Activated CD8-positive, alpha-beta memory T cell treated with anti-CD3 and anti-CD28 coated beads, Interleukin-2, amount 50 U/mL, for 4 hours (primary cell): Measurements from ENCODE around the gene ATP6V0C.

ENCODE experiments used
- DNase-seq: peaks from one replicate; pipeline ENCODE4 v3.0.0-alpha.2; 2020

ATP6V0C gene

GRCh38 chr16:2513405-2514332, at the start of gene ATP6V0C:
TSS of gene ATP6V0C (plus strand) at chr16:2513952. CDS start at chr16:2514104, 152 bp downstream.
- peak; percentile 91 for DNase-seq

DNA sequence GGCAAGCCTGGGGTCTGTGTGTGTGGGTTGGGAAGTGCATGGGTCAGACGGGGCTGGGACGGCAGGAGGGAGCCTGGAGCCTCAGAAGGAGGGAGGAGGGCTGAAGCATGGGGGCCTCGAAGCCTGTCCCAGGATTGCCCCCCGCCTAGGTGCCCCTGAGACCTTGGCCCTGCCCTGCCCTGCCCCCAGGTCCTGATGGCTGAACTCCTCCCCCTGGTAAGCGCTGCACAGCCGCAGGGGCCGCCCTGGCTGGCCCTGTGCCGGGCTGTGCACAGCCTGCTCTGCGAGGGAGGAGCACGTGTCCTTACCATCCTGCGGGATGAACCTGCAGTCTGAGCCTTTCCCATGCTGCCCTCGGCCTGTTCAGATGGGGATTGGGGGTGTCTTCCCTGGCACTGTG, 49.4 kb upstream of the ATP6V0C start:
- no peak for DNase-seq

GRCh38 chr16:2465653-2466415, 47.9 kb upstream of the ATP6V0C start:
- no peak for DNase-seq

GRCh38 chr16:2466667-2467527, 46.9 kb upstream of the ATP6V0C start:
- no peak for DNase-seq

- no peak for DNase-seq
Observed at GRCh38 chr16:2467528-2468232, 46.1 kb upstream of the ATP6V0C start.

- DNase-seq: no peak
Observed at GRCh38 chr16:2468233-2468724, 45.5 kb upstream of the ATP6V0C start.

- no peak for DNase-seq
Observed at GRCh38 chr16:2468725-2469398, 44.9 kb upstream of the ATP6V0C start.

DNA sequence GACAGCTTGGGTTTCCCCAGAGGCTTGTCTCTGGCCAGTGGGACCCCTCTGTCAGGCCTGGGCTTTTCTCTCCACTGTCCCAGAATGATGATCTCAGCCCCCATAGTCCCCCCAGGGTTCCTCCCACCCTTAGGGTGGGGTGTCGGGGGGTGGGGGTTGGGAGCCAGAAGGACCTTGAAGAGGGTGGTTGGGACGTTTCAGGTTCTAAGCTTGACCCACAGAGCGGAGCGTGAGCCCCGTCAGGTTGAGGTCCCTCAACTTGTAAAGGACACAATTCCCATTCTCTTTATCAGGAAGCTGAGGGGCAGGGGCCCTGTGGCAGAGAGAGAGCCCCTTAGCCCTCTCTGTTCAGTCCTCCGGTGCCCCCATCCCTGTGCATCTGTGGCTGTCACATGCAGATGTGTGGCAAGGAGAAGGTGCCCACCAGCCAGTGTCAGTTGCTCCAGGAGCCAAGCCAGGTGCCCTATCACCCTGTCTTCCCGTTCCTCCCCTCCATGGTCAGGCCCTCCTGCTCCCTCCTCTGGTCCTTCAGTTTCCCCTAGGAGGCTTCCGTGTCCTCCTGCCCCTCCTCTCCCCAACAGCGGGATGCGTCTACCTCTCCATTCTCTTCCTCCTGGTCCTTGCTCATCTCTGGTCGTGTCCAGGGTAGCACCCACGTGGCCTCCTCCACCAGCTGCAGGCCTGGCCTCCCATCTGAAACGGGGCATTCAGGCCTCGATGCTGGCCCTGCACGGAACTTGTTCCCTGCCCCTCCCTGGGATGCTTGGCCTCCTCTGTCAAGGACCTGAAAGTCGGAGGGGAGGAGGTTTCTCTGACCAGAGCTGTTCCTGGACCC, 44.1 kb upstream of the ATP6V0C start:
- no peak for DNase-seq

- no peak for DNase-seq
Observed at GRCh38 chr16:2470234-2470601, 43.5 kb upstream of the ATP6V0C start.

DNA sequence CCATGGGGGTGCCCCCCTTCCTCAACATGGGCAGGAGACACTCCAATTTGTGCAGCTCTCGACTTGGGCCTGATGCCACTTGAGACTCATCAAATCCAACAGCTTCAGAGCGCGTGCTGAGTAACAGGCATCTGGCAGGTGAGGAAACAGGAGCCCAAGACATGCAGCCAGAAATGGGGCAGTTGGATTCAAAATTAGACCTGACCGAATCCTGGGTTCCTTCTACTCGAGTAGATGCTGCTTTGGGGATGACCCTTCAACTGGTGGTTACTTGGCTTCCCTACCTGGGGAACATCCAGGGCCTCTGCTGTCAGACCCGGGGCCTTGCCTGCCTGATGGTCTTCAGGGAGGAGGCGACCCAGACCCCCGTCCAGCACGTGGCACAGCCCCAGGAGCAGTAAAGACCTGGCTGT, 43.1 kb upstream of the ATP6V0C start:
- no peak for DNase-seq

- DNase-seq: no peak
Observed at GRCh38 chr16:2471016-2471652, 42.6 kb upstream of the ATP6V0C start, which contains the start of gene NTN3. TSS of gene NTN3 (plus strand) at chr16:2471297. CDS start at chr16:2471702, 405 bp downstream.

- no peak for DNase-seq
Observed at GRCh38 chr16:2471653-2472487, 41.9 kb upstream of the ATP6V0C start.

DNA sequence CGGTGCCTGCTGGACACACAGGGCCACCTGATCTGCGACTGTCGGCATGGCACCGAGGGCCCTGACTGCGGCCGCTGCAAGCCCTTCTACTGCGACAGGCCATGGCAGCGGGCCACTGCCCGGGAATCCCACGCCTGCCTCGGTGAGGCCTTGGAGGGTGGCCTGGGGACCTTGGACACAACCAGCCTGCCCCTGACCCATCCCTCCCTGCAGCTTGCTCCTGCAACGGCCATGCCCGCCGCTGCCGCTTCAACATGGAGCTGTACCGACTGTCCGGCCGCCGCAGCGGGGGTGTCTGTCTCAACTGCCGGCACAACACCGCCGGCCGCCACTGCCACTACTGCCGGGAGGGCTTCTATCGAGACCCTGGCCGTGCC, 41.3 kb upstream of the ATP6V0C start:
- DNase-seq: no peak

DNA sequence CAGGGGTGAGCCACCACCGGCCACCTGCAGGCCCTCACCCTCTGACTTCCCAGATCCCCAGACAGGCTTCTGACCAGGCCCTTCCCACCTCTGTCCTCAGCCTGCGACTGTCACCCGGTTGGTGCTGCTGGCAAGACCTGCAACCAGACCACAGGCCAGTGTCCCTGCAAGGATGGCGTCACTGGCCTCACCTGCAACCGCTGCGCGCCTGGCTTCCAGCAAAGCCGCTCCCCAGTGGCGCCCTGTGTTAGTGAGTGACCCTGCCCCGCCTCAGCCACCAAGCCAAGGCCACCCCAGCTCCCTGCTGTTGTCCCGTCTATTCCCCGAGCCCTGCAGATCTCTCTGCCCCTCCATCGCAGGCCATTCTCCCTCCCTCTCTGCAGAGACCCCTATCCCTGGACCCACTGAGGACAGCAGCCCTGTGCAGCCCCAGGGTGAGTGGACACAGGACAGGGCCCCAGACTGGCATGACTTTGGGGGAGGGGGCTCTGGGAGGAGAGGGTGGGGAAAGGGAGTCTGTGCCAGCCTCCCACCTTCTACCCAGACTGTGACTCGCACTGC, 40.8 kb upstream of the ATP6V0C start:
- no peak for DNase-seq

DNA sequence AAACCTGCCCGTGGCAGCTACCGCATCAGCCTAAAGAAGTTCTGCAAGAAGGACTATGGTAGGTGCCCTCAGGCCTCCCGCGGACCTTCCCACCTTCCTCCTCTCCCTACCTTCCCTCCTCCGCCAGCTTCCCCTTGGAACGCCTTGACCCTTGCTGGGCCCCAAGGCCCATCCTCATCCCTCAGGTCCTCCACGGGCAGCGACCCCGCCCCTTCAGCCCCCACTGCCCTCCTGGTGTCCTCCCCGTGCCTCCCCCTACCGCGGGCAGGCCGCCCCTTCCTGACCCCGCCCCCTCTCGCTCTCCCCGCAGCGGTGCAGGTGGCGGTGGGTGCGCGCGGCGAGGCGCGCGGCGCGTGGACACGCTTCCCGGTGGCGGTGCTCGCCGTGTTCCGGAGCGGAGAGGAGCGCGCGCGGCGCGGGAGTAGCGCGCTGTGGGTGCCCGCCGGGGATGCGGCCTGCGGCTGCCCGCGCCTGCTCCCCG, 40.3 kb upstream of the ATP6V0C start:
- DNase-seq: peak; percentile 40

- peak; percentile 57 for DNase-seq
Observed at GRCh38 chr16:2473999-2474876, 39.5 kb upstream of the ATP6V0C start.

DNA sequence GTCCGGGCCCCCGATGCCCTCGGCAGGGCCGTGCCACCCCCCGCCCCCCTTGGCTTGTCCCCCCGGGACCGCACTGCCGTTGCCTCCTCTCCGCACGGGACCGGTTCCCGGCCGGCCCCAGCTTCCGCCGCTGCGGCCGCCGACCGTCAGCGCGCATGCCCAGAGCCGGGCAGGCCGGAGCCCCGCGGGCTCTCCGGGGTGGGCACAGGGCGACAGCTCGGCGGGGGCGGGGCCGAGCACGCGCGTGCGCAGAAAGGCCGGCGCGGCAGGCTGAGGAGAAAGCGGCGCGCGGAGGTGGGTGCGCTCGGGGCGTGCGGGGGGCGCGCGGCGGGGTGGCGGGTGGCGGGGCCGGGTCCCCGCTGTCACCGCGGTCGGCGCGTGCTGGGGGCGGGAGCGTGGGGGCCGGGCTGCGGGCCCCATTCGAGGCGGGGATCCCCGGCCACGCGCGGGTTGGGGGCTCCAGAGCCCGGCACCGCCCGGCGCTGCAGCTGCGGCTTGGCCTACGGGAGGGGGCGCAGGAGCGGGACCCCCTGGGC, 38.8 kb upstream of the ATP6V0C start, which contains the start of gene TBC1D24:
Gene TBC1D24, plus strand, starts transcription at position 251 of the 536 bp plus-strand sequence. CDS start 21,022 bp downstream, outside the sequence.
- peak; percentile 83 for DNase-seq
